Measurements from ENCODE around the gene DKK2. TPM values are rescaled to one million over a fixed set of nuclear protein-coding genes. Genes with fewer than 3 reads are reported as not detected.

Gene DKK2
- total RNA-seq, 1 experiment from 2014 or later = not detected

DNA sequence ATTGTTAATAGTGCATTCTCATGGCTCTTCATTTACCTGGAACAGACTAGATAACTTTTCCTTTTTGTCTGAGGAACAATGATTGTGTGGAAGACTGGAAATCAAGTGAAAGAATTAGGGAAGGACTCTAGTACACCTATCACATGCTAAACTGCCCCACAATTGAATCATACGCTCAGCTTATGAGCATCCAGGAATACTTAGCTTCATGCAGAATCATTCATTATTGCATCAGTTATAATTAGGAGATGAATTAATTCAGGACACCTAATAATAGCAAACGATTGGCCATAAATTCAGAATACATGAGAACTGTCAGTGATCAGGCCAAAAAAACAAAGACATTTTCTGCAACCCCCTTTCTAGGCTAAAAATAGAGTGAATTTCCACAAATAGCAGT, 106.9 kb downstream of the DKK2 start (continued):
- TF ChIP-seq USF1 (CRISPR knock-in tag; IDR thresholded peaks at IDR 0.05) = no peak

- Mint-ChIP-seq H3K9me3 (no peaks in the 10 kb centered on the region), H3K4me1 (no peaks in the 10 kb centered on the region), H3K4me3 (no peak overlapping the region), H3K27me3 (ENCODE audit: low read depth) (no peaks in the 10 kb centered on the region), H3K27ac (no peak overlapping the region), H3K36me3 (no peaks in the 10 kb centered on the region)
- DNase-seq (ENCODE audit: low spot score) (no peak), ATAC-seq (no peak)
- TF ChIP-seq IRF2 (CRISPR knock-in tag; IDR thresholded peaks at IDR 0.05; ENCODE audit: borderline replicate concordance, low read depth) (no peak), ZSCAN18 (CRISPR knock-in tag; IDR thresholded peaks at IDR 0.05) (no peak), CTCF (IDR thresholded peaks at IDR 0.05) (no peak), ZNF532 (CRISPR knock-in tag; IDR thresholded peaks at IDR 0.05; ENCODE audit: borderline replicate concordance) (no peak), ZNF281 (CRISPR knock-in tag; IDR thresholded peaks at IDR 0.05) (no peak), ZNF512 (CRISPR knock-in tag; IDR thresholded peaks at IDR 0.05; ENCODE audit: borderline replicate concordance) (no peak), ETV6 (CRISPR knock-in tag; IDR thresholded peaks at IDR 0.05) (no peak), KAT7 (CRISPR knock-in tag; IDR thresholded peaks at IDR 0.05; ENCODE audit: borderline replicate concordance) (no peak), CDX4 (CRISPR knock-in tag; IDR thresholded peaks at IDR 0.05; ENCODE audit: borderline replicate concordance) (no peak), USF1 (CRISPR knock-in tag; IDR thresholded peaks at IDR 0.05) (no peak), NFE2L1 (CRISPR knock-in tag; IDR thresholded peaks at IDR 0.05) (no peak), PREB (CRISPR knock-in tag; IDR thresholded peaks at IDR 0.05; ENCODE audit: borderline replicate concordance) (no peak)
- TF ChIP-seq, protein P1, sequence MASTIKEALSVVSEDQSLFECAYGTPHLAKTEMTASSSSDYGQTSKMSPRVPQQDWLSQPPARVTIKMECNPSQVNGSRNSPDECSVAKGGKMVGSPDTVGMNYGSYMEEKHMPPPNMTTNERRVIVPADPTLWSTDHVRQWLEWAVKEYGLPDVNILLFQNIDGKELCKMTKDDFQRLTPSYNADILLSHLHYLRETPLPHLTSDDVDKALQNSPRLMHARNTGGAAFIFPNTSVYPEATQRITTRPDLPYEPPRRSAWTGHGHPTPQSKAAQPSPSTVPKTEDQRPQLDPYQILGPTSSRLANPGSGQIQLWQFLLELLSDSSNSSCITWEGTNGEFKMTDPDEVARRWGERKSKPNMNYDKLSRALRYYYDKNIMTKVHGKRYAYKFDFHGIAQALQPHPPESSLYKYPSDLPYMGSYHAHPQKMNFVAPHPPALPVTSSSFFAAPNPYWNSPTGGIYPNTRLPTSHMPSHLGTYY (CRISPR knock-in tag; IDR thresholded peaks at IDR 0.05) = no peak
- ChIA-PET POLR2A (no interaction called here), CTCF (no interaction called here)
These were observed 121.9 kb downstream of the DKK2 start for GRCh38 chr4:106914223-106914622.

Measured in WTC11 (cell line).